Ramos (cell line): ENCODE data around the gene LRIG1.

Source experiments
- in situ Hi-C: fragments of 300-500 bp; cut with MboI; formaldehyde crosslinking; loops from one replicate; pipeline ENCODE4 v1.14.3; 2022; ENCODE audit warnings: low sequenced_read_pairs; ENCODE audit not compliant: unreplicated experiment

The LRIG1 gene

DNA sequence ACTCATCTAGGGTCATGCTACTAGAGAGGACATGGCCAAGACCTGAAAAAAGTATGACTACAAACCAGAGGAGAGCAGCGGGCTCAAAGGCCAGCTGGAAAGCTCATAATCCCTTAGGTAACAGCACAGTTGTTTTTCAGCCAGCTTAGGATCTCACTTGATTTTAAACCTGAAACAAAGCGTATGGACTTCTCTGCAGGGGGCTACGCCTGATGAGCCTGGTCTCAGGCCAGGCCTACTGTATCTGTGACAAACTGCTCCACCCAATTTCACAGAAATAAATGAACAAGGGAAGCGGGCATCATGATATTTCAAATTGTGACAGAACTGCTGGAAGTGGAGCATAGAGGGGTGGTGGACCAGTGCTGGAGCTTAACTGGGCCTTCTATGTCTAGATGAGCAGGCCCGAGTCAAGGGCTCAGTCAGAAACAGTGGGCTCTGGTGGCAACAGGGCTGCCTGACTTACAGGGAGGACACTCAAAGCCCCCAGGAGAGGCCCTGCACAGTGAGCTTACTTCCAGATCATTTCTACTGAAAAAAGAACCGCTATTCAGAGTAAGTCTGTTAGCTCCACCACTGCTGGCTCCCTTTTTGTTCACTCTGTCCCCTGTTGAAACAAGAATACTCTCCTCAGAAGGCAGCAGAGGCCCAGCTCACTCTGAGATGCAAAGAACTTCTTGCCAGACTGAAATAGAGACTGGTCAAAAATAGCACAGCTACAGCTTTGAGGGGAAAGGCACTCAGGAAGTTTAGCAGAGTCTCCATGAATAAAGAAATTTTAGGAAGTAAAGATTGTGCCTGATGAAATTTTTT, 47.0 kb downstream of the LRIG1 start:
- in situ Hi-C loops, result no loop called here

DNA sequence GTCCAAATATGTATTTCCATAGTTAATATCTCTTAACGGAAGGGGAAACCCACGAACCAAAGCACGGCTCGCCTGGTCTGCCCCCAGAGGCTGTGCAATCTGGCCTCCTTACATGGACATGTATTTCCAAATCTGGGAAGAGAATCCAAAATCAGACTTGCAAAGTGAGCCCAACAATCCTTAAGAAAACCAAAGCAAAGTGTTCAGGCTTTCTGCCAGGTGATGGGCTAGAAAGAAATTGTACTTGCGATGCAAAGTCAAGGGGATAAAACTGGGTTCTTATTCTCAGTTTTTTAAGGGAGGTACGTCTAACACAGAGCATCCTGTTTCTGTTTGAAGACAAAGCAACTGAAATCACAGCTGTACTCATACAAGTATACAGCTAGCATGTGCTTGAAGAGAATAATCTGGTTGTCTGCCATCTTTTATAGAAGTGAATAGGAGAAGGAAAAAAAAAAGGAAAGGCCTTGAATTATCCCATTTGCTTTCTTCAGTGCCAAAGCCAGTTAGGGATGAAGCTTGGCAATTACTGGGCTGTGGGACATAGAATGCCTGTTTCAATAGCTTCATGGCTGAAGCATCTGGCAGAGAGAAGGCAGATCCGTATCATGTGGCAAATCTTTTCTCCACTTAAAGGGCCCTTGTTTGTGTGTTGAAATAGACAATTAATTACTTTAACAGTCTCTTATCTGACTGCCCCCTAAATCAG, 48.4 kb downstream of the LRIG1 start:
- in situ Hi-C loops, result no loop called here

DNA sequence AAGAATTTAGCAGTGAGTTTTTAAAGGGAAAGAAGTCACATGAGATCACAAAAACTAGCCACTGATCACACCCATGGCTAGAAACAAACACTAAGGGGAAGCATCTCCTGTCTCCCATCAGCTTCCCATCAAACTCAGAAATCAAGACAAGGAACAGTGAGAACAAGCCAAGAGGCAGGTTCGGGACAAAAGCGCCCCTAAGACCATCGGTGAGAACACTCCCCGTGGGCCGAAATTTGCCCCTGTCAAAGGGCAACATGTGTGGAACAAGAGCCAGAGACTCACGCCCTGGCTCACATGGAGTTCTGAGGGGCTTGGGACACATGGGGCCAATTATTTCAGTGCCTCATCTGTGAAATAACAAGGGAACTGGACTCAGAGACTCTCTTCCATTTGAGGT, 49.1 kb downstream of the LRIG1 start:
- in situ Hi-C loops, result no loop called here

DNA sequence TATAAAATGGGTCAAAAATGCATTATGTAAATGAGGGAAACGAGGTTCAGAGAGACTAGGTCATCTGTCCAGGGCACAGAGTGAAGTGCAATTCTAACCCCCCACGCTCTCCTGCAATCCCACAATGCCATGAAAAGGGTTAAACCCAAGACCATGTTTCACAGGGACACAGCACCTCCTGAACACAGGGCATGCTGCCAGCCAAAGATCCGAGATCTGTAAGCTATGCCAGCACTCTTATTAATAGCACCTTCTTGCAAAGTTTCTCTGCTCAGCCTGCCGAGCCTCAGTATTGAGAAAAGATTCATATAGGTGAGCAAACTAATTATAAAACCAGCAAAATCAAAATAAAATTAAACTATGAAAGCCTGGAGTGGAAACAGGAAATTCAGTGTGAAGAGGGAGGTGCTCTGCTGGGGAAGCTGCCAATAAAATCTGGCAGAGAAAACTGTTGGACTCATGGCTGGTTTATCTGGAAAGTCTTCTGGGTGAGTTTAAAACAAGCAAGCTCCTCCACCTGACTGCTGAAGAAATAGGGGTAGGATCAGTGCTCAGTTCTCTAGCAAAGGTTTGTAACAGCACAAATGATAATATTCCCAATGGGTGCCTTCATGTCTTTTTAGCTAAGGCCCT, 50.3 kb downstream of the LRIG1 start:
- in situ Hi-C loops, result no loop called here

DNA sequence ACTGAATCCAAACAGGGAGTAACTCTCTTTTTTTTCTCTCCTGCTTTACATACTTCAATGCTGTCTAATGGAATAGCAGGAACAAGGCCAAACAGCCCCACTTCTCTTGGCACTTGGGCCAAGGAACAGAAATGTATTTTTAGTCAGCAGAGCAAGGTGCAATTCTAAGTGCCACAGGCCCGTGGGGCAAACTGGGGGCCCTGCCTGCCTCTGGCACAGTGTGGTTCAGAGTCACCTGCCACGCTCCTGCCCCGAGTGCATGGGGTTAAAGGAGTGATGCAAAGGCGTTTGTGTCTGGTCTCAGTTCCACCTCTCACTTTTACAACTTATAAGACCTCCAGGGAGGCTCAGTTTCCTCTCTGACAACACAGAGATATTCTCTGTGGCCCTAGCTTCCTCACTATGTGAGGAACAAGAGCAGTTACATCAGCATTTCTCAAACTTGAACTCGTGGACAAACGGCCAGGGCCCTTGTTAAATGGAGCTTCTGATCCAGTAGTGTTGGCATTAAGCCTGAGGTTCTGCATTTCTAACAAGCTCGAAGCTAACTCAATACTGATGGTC, 51.3 kb downstream of the LRIG1 start:
- in situ Hi-C loops, result no loop called here

DNA sequence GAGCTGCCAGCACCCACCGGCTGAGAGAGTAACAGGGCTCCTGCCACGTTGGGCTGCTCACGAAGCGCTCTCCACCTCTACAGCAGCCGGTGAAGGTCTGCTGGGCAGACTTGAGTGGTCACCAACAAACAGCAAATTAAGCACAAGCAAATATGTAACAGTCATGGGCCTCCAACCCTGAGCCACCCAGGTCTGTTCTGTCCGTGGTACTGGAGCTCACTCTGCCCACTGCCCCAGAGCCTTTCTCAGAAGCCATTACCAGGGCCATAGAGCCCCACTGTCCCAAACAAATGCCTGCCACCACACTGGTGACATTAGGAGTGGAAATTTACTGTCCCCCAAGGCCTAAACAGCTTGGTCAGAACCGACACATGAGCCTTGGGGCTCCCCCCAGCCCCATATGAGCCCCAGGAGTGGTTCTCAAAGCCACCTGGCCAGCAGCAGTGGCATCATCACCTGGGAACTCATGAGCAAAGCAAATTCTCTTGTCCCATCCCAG, 56.6 kb downstream of the LRIG1 start:
- in situ Hi-C loops, result no loop called here

DNA sequence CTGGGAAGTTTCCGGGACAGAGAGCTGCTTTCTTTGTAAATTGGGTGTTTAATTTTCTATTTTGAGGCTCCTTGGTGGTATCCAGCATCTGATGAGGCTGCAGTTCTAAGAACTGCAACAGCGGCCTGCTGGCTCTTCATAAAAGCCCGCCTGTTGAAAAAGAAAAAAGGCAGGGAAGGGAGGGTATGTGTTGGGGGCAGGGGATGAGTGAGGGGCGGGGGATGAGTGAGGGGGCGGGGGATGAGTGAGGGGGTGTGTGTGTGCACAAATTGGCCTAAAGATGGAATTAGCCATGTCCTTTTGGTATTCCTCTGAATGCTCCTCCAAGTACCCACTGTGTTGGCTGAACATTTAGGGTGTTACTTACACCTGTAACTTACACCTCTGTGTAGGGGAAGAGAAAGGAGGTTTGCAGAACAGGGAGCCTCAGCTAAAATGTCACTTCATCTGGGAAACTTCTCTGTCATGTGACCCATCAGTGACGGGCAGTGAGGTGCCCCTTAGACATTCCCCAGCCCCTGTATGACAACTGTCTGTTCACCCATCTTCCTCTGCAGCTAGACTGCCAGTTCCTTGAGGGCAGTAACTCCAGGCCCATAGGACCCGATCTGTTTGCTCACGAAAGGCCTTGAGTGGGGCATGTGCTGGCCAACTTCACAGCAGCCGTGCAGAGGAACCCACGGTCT, 57.6 kb downstream of the LRIG1 start:
- in situ Hi-C loops, result no loop called here

DNA sequence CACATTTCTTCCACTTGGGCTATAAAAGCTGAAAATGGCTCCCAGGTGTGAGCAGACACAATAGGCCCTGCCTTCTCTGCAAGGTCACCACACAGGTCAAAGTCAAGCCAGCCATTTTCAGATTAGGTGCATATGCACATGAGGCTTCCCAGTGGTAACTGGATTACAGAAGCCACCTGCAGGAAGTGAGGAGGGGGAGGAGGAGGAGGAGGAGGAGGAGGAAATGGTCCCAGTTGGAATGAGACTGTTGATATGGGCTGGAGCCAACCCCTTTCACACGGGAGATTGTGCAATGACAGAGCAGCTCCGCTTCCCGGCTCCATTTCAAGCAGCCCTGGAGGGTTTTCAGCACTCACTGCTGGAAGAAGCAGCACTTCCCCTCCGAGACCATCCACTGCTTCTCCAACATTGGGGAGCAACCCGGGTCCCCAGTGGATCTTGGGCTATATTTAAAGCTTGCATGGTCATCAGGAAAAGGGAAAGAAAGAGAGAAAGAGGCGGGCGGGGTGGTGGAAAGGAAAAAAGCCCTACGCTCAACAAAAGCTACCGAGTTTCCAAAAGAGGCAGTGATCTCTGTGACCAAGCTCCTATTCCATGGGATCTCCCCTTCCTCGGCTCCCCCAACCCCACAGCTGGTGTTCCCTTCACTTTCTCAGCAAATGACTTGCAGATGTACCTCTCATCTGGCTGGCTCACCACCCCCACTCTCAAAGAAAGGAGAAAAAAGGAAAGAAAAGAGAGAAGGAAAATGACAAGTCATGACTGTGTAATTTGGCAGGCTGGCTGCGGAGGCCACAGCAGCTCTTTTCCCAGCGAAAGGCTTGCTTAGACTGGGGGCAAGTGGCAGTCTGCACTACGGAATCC, 58.3 kb downstream of the LRIG1 start:
- in situ Hi-C loops, result no loop called here

DNA sequence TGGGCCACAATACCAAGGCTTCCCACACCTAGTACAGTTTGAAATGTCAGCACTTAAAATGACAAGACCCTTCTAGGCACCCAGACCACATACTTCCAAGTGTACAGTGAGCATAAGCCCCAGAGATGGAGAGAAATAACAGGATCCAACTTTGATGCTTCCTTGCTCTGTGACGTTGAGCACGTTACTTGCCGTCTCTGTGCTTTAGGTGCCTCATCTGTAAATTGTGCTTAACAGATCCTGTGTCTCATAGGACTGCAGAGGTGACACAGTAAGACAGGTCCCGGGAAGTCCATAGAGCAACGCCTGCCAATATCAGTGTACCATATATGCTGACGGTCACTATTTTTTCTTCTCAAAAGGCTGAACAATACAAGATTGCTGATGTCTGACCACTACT, 59.1 kb downstream of the LRIG1 start:
- in situ Hi-C loops, result no loop called here

DNA sequence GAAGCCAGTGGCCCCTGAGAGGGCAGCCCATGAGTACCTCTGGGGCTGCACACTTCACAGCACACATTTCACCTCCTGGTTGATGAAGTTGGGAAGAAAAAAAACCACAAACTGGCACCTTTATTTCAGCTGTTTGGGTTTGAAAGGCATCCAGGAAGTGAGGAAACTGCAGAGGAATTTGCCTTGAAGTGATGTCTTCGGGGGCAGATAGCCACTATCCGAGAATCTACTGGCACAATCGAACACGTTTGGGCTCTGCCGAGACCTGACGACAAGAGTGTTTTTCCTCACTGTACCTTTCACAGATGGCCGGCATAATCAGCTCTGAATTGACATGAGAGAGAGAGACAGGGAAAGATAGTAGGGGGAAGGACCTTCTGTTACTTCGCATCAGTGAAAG, 59.7 kb downstream of the LRIG1 start:
- in situ Hi-C loops, result no loop called here

DNA sequence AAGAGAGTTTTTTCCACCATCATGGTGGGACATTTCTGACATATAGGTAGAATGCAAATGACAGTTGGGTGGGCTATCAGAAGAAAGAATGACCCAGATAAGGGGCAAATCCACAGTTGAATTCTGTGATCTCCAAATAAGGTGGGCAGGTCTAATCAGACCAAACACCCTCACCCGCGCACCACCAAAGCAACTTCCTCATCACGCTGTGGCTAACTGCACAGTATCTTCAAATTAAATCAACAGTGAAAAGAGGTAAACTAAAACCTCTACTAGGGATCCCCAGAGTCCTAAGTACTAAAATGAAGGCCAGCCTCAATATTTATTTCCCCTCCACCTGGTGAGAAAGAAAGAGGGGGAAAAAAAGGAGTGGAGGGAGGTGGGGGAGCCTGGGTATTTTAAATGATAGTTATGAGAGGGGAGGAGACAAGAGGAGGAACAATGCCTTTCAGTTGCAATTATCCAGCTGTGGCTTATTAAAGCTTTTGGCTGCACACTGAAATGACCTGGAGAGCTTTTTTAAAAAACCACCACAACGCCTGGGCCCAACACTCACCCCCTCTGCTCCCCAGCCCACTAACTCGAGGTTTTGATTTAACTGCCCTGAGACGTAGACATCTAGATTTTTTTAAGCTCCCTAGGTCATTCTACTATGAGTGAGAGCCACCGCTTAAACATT, 61.0 kb downstream of the LRIG1 start:
- in situ Hi-C loops, result no loop called here

DNA sequence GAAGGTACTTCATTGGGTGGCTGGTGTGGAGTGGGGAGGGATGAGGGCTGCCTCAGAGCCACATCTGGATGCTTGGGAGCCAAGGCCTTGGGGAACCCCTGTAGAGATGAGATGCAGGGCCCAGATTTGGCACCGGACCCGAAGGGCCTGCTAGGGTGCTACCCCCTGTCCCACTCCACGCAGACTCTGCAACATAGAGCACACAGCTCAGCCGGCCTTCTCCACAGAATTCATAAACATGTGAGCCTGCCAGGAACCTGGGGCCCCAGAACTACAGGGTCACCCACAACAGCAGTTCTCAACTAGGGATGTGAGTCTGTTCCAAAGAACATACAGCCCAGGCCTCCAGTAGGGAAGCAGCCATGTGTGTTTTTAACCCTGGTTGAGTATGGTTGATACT, 62.8 kb downstream of the LRIG1 start:
- in situ Hi-C loops, result no loop called here

DNA sequence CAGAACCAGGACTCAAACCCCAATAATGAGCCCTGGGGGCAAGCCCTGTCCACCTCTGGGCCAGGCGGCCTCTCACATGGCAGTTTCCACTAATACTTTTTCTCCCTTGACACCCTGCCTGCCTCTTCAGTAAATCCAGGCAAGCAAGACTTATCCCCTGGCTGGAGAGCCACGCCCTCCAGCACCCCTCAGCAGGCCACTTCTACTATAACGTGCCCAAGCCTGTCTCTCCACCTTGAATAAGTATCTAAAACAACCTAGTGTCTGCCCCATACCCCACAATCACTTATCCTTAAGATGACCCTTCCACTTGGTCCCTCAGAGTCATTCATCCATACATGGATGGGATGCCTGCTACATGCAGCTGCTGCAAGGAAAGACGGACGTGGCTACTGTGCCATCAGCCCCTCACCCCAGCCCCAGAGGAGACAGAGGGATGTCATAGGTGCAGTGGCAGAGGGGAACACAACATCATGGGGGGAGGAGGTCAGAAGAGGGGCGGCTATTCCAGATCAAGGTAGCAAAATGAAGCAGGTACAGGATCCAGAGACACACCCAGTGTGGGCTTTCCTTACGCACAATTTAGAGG, 63.4 kb downstream of the LRIG1 start:
- in situ Hi-C loops, result no loop called here

DNA sequence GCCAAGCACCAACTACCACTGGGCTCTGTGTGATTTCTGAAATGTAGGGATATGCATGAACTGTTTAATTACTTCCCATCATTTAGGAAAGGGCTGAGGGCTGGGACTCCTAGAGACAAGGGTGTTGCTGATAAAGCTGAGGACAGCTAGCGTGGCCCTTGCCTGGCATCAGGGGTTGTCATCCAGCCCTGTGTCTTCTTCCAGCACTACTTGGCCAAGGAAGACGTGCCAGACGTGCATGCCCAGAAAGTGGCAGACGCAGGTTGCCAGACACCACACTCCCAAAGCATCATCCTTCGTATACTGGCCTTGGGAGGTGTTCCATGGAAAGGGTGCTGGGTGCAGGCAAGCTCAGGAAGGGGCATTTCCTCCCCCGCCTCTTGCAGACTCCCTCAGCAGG, 64.8 kb downstream of the LRIG1 start:
- in situ Hi-C loops, result no loop called here

DNA sequence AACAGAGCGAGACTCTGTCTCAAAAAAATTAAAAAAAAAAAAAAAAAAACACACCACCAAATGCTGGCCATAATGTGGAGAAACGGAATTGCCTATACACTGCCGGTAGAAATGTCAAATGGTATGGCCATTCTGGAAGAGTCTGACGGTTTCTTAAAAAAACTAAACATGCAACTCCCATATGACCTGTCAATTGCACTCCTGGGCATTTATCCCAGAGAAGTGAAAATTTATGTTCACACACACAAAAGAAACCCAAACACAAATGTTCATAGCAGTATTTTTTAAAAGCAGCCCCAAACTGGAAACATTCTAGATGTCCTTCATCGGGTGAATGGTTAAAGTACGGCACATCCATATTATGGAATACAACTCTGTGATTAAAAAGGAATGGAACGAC, 66.1 kb downstream of the LRIG1 start:
- in situ Hi-C loops, result no loop called here

DNA sequence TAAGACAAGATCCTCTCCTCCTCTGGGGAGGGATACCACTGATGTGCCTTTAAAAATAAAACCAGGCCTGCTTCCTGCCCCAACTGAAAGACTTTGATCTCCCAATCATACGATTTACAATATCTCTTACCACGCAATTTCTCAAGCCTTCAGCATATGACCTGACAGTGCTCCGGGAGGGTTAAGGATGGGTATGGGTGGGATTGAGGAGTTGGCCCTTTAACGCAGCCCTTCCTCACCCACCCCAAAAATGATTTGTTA, 67.4 kb downstream of the LRIG1 start:
- in situ Hi-C loops, result no loop called here

DNA sequence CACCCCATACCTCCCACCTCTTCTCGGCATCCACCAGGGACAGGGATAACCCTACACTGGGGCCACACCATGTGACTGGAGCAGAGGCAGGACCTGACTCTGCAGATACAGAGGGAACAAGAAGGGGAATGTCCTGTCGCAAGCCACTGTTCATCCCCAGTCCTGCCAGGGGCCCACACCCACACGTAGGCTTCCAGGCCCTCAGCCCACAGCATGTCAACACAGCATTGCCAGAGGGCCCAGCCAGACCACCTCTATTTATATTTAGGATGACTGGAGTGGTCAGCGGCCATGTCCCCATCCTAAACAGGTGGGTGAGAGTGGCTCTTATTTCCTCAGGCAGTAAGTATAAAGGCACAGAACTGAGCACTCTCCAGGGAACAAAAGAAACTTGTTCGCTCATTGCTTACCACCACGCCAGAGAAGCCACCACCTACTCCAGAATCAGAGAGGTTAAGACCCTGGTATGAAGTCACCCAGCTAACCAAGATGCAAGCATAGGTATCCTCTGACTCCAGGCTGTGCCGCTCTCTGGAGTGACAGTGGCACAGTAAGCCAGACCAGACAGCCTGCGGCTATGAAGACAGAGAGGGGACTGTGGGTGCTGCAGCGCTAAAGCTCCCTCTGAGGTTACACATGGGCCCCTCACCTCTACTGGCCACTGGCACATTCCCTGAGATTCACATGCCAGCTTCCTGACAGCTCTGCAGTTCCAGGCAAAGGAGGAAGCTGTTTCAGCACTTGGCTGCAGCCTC, 67.9 kb downstream of the LRIG1 start:
- in situ Hi-C loops, result no loop called here
